ENCODE measurements around the gene OVCH1.

The OVCH1 gene, protein sequence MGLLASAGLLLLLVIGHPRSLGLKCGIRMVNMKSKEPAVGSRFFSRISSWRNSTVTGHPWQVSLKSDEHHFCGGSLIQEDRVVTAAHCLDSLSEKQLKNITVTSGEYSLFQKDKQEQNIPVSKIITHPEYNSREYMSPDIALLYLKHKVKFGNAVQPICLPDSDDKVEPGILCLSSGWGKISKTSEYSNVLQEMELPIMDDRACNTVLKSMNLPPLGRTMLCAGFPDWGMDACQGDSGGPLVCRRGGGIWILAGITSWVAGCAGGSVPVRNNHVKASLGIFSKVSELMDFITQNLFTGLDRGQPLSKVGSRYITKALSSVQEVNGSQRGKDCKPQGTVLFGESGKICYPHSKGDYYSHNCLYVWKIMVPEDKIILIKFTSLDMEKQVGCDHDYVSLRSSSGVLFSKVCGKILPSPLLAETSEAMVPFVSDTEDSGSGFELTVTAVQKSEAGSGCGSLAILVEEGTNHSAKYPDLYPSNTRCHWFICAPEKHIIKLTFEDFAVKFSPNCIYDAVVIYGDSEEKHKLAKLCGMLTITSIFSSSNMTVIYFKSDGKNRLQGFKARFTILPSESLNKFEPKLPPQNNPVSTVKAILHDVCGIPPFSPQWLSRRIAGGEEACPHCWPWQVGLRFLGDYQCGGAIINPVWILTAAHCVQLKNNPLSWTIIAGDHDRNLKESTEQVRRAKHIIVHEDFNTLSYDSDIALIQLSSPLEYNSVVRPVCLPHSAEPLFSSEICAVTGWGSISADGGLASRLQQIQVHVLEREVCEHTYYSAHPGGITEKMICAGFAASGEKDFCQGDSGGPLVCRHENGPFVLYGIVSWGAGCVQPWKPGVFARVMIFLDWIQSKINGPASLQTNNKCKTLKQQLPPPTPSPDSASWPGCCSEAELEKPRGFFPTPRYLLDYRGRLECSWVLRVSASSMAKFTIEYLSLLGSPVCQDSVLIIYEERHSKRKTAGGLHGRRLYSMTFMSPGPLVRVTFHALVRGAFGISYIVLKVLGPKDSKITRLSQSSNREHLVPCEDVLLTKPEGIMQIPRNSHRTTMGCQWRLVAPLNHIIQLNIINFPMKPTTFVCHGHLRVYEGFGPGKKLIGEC

DNA sequence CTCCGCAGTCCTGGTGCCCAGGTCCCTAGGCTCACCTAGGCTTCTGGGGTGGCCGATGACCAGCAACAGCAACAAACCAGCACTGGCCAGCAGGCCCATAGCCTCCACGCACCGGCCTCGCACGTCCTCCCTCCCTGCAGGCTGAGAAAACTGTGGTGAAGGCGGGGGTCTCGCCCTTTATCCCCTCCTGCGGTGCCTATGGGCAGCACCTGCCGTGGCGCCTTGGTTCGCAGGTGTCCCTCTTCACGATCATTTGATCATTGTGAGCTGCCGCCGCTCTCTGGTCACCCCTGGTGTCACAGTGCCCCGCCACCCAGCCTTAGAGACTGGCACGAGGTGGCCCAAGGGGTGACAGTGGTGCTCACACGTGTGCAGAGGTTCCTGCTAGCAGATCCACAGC is at the start of gene OVCH1:
OVCH1 (minus strand) TSS at position 99 of the 400 bp plus-strand sequence; CDS start at position 99, 0 bp downstream.
- DNase-seq (ENCODE audit: low read depth in 2 of 2, low spot score in 1 of 2) = no peak

DNA sequence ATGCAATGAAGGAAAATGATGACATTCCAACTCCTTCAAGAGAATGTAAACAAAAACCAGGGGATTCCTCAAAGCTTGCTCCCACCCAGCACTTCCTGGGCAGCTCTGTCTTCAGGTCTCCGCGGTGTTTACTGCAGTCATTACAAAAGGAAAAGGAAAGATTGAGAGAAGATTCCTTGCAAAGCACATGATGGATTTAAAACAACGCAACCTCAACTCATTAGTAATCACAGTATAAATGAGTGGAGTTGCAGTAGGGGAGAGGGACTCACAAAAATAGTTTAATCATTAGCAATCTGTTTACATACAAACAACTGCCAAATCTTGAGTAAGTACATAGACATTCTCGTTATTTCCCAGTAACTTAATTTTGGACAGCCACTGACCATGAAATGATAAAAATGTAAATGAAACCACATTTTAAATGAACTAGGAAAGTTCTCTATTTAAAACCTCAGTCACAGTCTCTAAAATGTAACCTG is 49.7 kb upstream of the OVCH1 start:
- DNase-seq (ENCODE audit: low read depth in 2 of 2, low spot score in 1 of 2) = no peak

GRCh38 chr12:29546000-29546399 is 48.5 kb upstream of the OVCH1 start:
- DNase-seq (ENCODE audit: low read depth in 2 of 2, low spot score in 1 of 2) = no peak

GRCh38 chr12:29545102-29545467 is 47.6 kb upstream of the OVCH1 start:
- no peak for DNase-seq (ENCODE audit: low read depth in 2 of 2, low spot score in 1 of 2)

DNA sequence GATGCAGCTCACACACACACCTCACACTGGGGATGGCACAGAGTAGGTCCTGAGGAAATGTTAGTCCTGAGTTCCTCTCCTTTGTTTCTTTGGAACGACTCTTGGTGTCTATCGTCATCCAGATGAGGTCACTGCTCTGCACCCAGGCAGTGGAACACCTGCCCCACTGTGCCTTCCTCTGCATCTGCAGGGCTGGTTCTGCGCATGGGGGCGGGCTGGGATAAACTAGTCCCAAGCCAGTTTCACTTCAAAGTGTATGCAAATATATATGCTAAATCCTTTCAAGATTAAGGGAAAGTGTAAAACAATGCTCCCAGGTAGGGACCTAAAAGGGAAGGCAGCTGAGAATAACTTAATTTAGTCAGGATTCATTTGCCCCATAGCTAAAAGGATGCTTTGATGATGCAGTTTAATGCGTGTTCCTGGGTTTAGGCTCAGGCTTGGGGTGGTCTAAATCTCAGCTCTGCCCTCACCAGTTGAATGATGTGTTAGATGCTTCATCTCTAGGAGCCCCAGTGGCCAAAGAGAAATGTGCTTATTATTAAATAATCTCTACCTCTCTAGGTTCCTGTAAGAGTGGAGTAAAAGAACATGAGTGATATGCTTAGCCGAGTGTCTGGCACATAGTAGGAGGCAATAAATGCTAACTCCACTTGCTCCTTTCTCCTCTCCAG is 47.1 kb upstream of the OVCH1 start:
- no peak for DNase-seq (ENCODE audit: low read depth in 2 of 2, low spot score in 1 of 2)

DNA sequence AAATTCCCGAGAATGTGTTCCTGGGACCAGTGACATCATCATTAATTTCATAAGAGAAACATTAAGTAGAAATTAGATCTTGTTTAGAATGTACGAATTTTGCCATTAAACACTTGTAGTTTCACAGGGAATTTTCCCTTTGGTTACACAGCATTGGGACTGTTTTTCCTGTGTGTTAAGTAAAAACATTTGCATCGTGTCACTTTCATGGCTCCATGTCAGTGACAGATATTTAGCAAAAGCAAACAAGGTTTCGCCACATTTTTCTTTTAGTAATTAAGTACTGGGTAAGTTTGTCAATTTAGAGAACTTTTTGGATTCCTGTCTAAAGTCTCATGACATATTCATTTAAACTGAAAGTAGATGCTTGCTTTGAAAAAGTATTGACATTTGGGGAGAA is 45.5 kb upstream of the OVCH1 start:
- no peak for DNase-seq (ENCODE audit: low read depth in 2 of 2, low spot score in 1 of 2)

DNA sequence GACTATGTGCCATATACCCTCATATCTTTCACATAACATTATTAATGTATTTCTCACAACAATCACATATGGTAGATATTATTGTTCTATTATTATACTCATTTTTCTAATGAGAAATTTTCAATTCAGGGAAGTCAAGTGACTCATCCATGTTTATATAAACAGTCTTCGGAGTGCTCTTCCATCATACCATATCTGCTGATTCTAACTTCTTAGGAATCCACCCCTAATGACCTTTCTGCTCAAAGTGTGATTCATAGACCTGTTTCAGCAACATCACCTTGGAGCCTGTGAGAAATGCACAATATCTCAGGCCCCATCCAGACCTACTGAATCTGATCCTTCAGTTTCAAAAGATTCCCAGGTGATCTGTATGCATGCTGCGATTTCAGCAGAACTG is 39.8 kb upstream of the OVCH1 start:
- no peak for DNase-seq (ENCODE audit: low read depth in 2 of 2, low spot score in 1 of 2)

DNA sequence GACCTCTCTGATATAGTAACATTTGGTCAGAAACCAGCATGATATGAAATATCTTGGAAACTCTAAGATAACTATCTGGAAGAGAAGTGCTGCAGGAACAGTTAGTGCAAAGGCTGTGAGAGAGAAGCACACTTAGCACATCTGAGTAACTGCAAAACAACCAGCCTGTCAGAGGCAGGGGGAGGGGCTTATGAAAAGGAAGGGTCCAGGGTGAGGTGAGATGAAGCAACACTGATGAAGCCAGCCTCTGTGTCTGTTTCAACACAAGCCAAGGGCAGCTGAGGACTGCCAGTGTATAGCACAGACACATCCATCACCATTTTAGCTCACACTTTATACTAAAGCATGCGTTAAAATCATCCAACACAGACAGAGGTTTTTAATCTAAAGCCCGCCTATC is 37.4 kb upstream of the OVCH1 start:
- DNase-seq (ENCODE audit: low read depth in 2 of 2, low spot score in 1 of 2) = no peak

- no peak for DNase-seq (ENCODE audit: low read depth in 2 of 2, low spot score in 1 of 2)
These were observed 36.5 kb upstream of the OVCH1 start for GRCh38 chr12:29533815-29534489.

GRCh38 chr12:29531471-29531870 is 34.0 kb upstream of the OVCH1 start:
- no peak for DNase-seq (ENCODE audit: low read depth in 2 of 2, low spot score in 1 of 2)

- DNase-seq (ENCODE audit: low read depth in 2 of 2, low spot score in 1 of 2) = no peak
These were observed 33.0 kb upstream of the OVCH1 start for GRCh38 chr12:29530436-29530835.

GRCh38 chr12:29528161-29528560 is 30.7 kb upstream of the OVCH1 start:
- DNase-seq (ENCODE audit: low read depth in 2 of 2, low spot score in 1 of 2) = no peak

GRCh38 chr12:29521951-29522350 is 24.5 kb upstream of the OVCH1 start:
- DNase-seq (ENCODE audit: low read depth in 2 of 2, low spot score in 1 of 2) = no peak

GRCh38 chr12:29519585-29520182 is 22.2 kb upstream of the OVCH1 start:
- no peak for DNase-seq (ENCODE audit: low read depth in 2 of 2, low spot score in 1 of 2)

- DNase-seq (ENCODE audit: low read depth in 2 of 2, low spot score in 1 of 2) = no peak
These were observed 20.9 kb upstream of the OVCH1 start for GRCh38 chr12:29518407-29518806.

GRCh38 chr12:29517264-29517663 is 19.8 kb upstream of the OVCH1 start:
- DNase-seq (ENCODE audit: low read depth in 2 of 2, low spot score in 1 of 2) = no peak

- DNase-seq (ENCODE audit: low read depth in 2 of 2, low spot score in 1 of 2) = no peak
These were observed 19.0 kb upstream of the OVCH1 start for GRCh38 chr12:29516431-29516875.

- DNase-seq (ENCODE audit: low read depth in 2 of 2, low spot score in 1 of 2) = no peak
These were observed 13.2 kb upstream of the OVCH1 start for GRCh38 chr12:29510591-29511185.

GRCh38 chr12:29509503-29509902 is 12.0 kb upstream of the OVCH1 start:
- DNase-seq (ENCODE audit: low read depth in 2 of 2, low spot score in 1 of 2) = no peak

- no peak for DNase-seq (ENCODE audit: low read depth in 2 of 2, low spot score in 1 of 2)
These were observed 11.5 kb upstream of the OVCH1 start for GRCh38 chr12:29508949-29509348.
